GM12865 (cell line): ENCODE results near the gene COMT.

Source experiments
- DNase-seq: peaks from one replicate; pipeline ENCODE4 v3.0.0; 2010; ENCODE audit warnings: low read depth
- H3K4me3 ChIP-seq: 2 replicates; pipeline ENCODE4 v1.5.1; 2011; ENCODE audit warnings: mild to moderate bottlenecking, low read depth, low read length, control low read depth
- CTCF ChIP-seq: IDR thresholded peaks from 2 replicates; pipeline ENCODE4 v1.5.1; 2011; ENCODE audit warnings: low read length, control low read depth, low read depth, inconsistent platforms; ENCODE audit not compliant: insufficient read depth; ENCODE audit errors: missing control alignments

Gene COMT

GRCh38 chr22:20014526-20015186 is 73.1 kb downstream of the COMT start:
- no peak overlapping the region for H3K4me3 ChIP-seq
- DNase-seq: no peak
- no peak for TF ChIP-seq CTCF

DNA sequence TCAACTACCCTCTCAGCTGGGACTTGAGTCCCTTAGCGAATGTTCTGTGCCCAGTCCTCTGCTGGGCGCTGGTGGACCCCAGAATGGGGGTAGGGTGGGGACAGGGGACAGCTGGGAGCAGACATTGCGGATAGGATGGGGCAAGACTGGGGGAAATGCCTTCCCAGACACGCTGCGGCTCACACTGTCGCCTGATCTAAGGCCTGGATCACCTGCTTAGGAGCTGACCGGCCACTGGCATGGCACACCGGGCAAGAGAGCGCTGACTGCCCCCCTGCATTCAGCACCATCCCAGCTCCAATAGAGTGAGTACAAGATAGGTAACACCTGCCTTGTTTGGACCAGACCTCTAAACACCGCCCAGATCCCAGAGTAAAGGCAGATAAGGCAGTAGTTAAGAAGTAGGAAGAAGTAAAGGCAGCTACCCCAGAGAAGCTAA is 73.6 kb downstream of the COMT start:
- no peak overlapping the region for H3K4me3 ChIP-seq
- TF ChIP-seq CTCF: no peak
- DNase-seq: no peak

GRCh38 chr22:20015971-20016733 is 74.6 kb downstream of the COMT start:
- no peak for DNase-seq
- no peak for TF ChIP-seq CTCF

DNA sequence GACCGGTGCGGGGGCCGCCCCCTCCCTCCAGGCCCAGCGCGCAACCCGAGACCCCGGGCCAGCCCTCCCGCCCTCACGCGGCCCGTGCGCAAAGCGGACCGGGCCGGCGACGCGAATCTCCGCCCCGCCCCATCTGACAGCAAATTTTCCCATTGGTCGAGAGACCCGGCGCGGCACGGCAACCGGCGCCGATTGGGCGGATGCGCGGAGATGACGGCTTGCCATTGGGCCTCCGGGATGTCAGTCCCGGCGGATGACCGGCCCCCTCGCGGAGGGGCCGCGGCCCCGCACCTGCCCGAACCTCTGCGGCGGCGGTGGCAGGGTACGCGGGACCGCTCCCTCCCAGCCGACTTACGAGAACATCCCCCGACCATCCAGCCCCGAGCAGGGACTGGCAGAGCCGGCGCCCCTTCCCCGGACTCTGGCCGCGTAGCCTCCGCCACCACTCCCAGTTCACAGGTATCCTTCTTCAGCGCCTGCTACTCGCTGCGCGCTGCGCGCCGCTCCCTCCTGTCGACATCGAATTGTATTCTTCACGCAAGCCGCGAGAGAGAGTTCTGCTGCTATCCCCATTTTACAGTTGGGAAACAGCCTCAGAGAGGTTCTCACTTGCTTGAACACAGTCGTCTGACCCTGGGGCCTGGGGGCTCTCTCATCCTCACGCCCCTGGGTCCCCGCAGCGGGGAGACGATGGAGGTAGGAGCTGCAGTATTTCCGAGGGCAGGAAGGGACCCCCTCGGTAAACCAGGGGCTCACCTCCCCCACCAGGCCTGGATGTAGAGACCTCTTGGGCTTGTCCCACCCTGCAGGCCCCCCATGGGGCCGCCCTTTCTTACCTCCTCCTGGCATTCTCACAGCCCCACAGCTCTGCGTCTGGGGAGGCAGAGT is 75.4 kb downstream of the COMT start, which contains the start of gene ARVCF:
TSS of gene ARVCF (minus strand) at position 90 of the 888 bp plus-strand sequence. CDS start 26,029 bp downstream, outside the sequence.
- H3K4me3 ChIP-seq: peak within 1 kb of the TSS; percentile 53
- peak; percentile 94 for DNase-seq
- TF ChIP-seq CTCF: no peak

More at GRCh38 chr22:20015971-20016733, 74.6 kb downstream of the COMT start:
- H3K4me3 ChIP-seq: peak overlapping the region; percentile 53

GRCh38 chr22:20017622-20017958 is 76.0 kb downstream of the COMT start:
- no peak overlapping the region for H3K4me3 ChIP-seq
- DNase-seq: no peak
- TF ChIP-seq CTCF: no peak

- no peak overlapping the region for H3K4me3 ChIP-seq
- no peak for TF ChIP-seq CTCF
- no peak for DNase-seq
Measured at GRCh38 chr22:20018001-20018400, 76.4 kb downstream of the COMT start.
